ENCODE results near the gene ASXL1.
"Not testable (repeated sequence)": the region's sequence is repeated elsewhere in the genome, so short reads cannot be mapped to it uniquely, and the experiment has no call there.

Gene ASXL1

DNA sequence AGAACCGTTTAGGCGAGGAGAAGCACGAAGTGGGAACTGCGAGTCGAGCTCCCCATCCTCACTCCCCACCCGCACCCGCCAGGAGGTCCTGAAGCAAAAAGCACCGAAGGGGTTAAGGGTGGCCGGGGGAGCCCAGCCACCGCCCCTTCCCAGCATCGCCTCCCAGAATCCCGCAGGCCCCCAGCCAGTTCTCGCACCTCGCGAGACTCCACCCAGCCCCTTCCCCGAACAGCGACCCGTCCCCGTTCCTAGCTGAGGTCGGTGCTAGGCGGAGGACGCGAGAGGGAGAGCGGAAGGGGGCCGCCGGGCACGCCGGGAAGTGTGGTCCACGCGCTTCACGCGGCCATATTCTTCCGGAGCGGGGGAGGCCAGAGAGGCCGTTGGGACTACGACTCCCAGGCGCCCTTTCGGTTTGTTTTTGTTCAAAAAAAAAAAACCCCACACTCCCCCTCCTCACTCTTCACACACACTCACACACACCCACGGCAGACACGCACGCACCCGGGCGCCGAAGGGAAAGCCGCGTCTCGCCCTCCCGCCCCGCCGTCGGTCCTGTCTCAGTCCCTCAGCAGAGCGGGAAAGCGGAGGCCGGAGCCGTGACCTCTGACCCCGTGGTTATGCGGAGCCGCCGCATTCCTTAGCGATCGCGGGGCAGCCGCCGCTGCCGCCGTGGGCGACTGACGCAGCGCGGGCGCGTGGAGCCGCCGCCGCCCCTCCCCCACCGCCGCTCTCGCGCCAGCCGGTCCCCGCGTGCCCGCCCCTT is at the start of gene ASXL1:
ASXL1 (plus strand) TSS at position 463 of the 763 bp plus-strand sequence. CDS start 445 bp downstream, outside the sequence.
- peak; percentile 100 for DNase-seq (ENCODE audit: low read depth, low spot score)

DNA sequence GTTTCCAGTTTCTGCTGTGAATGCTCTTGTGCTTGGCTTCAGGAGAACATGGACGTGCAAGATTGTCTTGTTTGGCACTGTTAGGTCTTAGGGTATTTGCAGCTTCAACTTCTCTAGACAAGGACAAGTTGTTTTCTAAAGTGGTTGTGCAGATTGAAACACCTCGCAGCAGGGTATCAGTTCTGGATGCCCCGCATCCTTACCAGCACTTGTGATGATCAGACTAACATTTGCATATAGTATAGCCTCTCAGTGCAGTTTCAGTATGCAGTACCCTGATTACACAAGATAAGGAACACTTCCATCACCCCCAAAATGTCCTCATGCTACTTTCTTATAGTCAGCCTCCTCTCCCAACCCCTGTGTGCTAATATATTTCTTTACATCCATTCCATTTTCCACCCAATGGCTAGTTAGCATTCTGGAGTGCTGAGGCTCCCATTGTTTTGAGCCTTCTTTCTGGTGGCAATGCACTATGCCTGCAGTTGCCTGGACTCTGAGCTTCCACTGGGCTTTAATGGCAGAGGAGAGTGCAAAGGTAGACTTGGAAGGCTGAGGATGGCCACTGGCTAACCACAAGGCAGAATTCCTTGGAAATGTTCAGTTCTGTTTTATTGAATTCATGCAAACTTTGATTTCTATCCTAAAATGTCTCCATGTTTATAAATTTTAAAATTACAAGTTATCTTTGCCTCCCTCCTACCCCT is 45.3 kb upstream of the ASXL1 start:
- DNase-seq (ENCODE audit: low read depth, low spot score), result no peak

DNA sequence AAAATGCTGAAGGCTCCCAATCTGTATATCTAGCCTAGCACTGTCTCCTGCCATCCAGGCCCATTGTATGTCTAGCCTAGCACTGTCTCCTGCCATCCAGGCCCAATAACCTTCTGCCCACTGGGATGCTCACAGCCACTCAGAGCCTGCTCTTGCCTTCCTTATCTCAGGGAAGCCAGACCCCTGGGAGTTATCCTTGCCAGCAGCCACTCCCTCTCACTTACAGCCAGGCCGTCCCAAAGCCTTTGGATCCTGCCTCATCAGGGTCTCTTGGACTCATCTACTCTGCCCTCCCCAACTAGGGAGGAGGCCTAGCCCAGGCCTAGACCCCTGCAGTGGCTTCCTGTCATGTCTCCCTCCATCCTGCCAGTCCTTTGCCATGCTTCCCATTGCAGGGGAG is 43.4 kb upstream of the ASXL1 start:
- no peak for DNase-seq (ENCODE audit: low read depth, low spot score)

DNA sequence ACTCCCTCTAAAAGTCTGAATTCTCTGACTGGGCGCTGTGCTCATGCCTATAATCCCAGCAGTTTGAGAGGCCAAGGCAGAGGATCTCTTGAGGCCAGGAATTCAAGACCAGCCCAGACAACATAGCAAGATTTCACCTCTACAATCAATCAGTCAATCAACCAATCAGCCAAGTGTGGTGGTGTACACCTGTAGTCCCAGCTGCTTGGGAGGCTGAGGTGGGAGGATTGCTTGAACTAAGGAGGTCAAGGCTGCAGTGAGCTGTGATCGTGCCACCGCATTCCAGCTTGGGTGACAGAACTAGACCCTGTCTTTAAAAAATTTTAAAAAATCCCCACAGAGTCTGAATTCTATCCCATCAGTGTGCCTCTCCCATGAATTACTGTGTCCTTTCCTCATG is 42.7 kb upstream of the ASXL1 start:
- no peak for DNase-seq (ENCODE audit: low read depth, low spot score)

GRCh38 chr20:32315891-32316290 is 42.2 kb upstream of the ASXL1 start:
- DNase-seq (ENCODE audit: low read depth, low spot score), result no peak

DNA sequence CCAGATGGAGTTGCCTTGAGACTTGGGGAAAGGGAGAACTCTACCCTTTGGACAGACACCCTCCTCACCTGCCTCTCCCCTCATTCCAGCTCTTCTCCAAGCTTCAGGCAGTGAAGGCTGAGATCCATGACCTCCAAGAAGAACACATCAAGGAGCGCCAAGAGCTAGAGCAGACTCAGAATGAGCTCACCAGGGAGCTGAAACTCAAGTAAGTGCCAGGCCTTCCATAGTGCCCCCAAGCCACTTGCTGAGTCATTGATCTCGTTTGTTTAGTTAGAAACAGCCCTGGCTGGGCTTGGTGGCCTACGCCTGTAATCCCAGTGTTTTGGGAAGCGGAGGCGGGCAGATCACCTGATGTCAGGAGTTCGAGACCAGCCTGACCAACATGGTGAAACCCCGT is 41.5 kb upstream of the ASXL1 start:
- DNase-seq (ENCODE audit: low read depth, low spot score), result no peak

DNA sequence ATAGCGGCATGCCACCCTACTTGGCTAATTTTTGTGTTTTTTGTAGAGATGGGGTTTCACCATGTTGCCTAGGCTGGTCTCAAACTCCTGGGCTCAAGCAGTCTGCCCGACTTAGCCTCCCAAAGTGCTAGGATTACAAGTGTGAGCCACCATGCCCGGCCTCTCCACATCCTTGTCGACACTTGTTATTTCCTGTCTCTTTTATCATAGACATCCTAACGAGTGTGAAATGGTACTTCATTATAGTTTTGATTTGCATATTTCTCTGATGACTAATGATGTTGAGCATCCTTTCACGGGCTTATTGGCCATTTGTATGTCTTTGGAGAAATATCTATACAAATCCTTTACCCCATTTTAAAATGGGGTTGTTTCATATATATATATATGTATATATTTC is 39.0 kb upstream of the ASXL1 start:
- DNase-seq (ENCODE audit: low read depth, low spot score), result no peak

DNA sequence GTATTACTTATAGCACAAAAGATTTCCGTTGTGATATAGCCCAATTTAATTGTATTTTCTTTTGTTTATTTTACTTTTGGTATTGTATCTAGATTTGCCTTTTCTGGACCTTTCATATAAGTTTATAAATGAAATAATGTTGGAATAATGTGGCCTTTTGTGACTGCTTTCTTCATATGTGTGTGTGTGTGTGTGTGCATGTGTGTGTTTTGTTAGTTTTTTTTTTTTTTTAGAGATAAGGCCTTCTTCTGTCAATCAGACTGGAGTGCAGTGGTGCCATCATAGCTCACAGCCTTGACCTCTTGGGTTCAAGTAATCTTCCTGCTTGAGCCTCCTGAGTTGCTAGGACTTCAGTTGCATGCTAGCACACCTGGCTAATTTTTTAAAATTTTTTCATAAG is 37.8 kb upstream of the ASXL1 start:
- DNase-seq (ENCODE audit: low read depth, low spot score), result no peak

GRCh38 chr20:32321390-32321789 is 36.7 kb upstream of the ASXL1 start:
- DNase-seq (ENCODE audit: low read depth, low spot score), result no peak

DNA sequence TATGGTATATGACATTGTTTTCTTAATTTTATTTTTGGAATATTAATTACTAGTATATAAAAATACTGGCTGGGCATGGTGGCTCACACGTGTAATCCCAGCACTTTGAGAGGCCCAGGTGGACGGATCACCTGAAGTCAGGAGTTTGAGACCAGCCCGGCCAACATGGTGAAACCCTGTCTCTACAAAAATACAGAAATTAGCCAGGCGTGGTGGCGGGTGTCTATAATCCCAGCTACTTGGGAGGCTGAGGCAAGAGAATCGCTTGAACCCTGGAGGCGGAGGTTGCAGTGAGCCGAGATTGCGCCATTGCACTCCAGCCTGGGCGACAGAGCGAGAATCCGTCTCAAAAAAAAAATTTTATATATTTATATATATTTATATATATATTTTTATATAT is 35.9 kb upstream of the ASXL1 start:
- not testable (repeated sequence) for DNase-seq (ENCODE audit: low read depth, low spot score)

- not testable (repeated sequence) for DNase-seq (ENCODE audit: low read depth, low spot score)
Observed at GRCh38 chr20:32323761-32324160, 34.4 kb upstream of the ASXL1 start.

GRCh38 chr20:32325706-32326503 is 32.2 kb upstream of the ASXL1 start:
- DNase-seq (ENCODE audit: low read depth, low spot score), result peak; percentile 58

DNA sequence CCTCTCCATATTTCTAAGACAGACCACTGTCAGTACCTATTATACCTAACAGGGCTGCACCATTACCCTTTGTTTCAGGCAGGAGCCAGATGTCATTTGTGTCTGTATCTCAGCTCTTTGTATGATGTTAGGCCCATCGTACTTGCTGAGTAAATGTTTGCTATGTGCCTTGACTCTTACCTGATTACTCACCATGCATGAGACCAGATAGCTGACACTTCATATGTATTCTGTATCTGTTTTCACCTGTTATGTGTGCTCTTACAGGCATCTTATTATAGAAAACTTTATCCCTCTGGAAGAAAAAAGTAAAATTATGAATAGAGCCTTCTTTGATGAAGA is 31.7 kb upstream of the ASXL1 start:
- no peak for DNase-seq (ENCODE audit: low read depth, low spot score)

GRCh38 chr20:32327087-32327681 is 30.9 kb upstream of the ASXL1 start:
- DNase-seq (ENCODE audit: low read depth, low spot score), result peak; percentile 61

- no peak for DNase-seq (ENCODE audit: low read depth, low spot score)
Observed at GRCh38 chr20:32329817-32330554, 28.1 kb upstream of the ASXL1 start.

GRCh38 chr20:32330555-32330897 is 27.6 kb upstream of the ASXL1 start:
- DNase-seq (ENCODE audit: low read depth, low spot score), result no peak

- DNase-seq (ENCODE audit: low read depth, low spot score), result peak; percentile 64
Observed at GRCh38 chr20:32332614-32333013, 25.5 kb upstream of the ASXL1 start.

GRCh38 chr20:32333181-32333987 is 24.7 kb upstream of the ASXL1 start:
- no peak for DNase-seq (ENCODE audit: low read depth, low spot score)

DNA sequence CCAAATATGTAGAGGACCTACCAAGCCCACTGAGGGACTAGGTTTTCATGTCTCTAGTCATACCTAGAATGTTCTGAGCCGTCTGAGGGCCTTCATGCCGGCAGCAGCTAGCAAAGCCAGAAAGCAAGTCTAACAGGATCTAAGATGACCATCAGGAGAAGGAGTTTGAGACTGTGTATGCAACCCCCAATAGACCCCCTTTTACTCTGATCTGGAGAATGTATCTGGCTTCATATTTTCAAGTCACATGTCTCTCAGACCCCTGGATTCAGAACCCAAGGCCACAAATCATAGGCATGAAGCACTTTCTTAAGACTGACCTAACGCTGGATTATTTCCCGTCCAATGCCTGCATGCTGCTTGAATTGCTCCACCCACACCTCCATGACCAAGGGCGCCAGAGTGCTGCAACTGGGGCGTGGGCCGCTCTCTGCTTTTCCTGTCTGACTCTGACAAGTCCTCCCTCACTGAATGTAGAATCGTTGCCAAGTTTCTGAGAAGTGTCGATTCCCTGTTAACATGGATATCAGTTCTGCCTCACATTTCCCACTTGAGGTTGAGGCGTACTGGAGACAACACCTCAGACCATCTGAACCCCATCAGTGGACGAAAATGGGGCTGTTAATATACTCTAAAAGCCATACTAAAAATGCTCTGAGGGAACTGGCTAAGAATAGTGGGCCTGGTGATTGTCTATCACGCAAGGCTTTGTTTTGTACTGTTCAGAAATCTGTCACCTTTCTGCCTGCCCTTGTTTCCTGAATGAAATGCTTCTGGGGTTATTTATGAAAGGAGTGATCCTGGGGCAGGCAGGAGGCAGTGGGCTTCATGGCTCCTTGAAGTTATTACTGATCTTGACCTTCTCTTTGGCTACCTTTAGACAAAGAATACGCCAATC is 23.9 kb upstream of the ASXL1 start:
- DNase-seq (ENCODE audit: low read depth, low spot score), result no peak

- peak; percentile 49 for DNase-seq (ENCODE audit: low read depth, low spot score)
Observed at GRCh38 chr20:32336918-32337347, 21.2 kb upstream of the ASXL1 start.

All from astrocyte of the hippocampus (primary cell).